Common myeloid progenitor, CD34-positive (primary cell): ENCODE measurements around the gene NUFIP1.
A peak's percentile ranks its signal among the peaks of the same experiment; 100 is the strongest.

Experiments
- CTCF ChIA-PET: fragments of 350-600 bp; sonication (Branson Sonifier 250); formaldehyde crosslinking; loops from one replicate; lab custom pipeline; 2021; ENCODE audit warnings: antibody characterized with exemption; lab: Charles Lee
- POLR2A ChIA-PET: fragments of 350-600 bp; sonication (Branson Sonifier 250); formaldehyde crosslinking; loops from one replicate; lab custom pipeline; 2021; ENCODE audit warnings: antibody characterized with exemption; lab: Charles Lee
- DNase-seq, 3 donors: peaks; one replicate each; pipeline versions ENCODE4 v3.0.0 to v3.0.0-alpha.2; 2013
- H3K27ac ChIP-seq, 2 experiments: 1 replicate in 1 of 2; 2 replicates in 1 of 2; pipeline ENCODE4 v1.7.0; 2013; ENCODE audit warnings: inconsistent platforms in 2 of 2, low read length in 2 of 2, mild to moderate bottlenecking in 2 of 2, low read depth in 1 of 2, moderate library complexity in 1 of 2; ENCODE audit not compliant: severe bottlenecking in 2 of 2, insufficient read depth in 1 of 2, poor library complexity in 1 of 2
- H3K27me3 ChIP-seq, 5 experiments: replicated peaks in 2 of 5; 1 replicate in 3 of 5; 2 replicates in 2 of 5; pipeline versions ENCODE4 v1.6.1 to v1.7.0; 2013; ENCODE audit warnings: low read length in 4 of 5, mild to moderate bottlenecking in 2 of 5, moderate library complexity in 2 of 5, inconsistent platforms in 1 of 5; ENCODE audit not compliant: insufficient read depth in 5 of 5, control insufficient read depth in 4 of 5
- H3K36me3 ChIP-seq, 4 experiments: 1 replicate in 2 of 4; 2 replicates in 2 of 4; pipeline versions ENCODE4 v1.6.1 to v1.7.0; 2013; ENCODE audit warnings: low read length in 3 of 4, control low read depth in 1 of 4, mild to moderate bottlenecking in 1 of 4; ENCODE audit not compliant: control insufficient read depth in 4 of 4, insufficient read depth in 4 of 4
- H3K4me1 ChIP-seq, 4 experiments: 1 replicate in 3 of 4; 2 replicates in 1 of 4; pipeline versions ENCODE4 v1.6.1 to v1.7.1; 2013; ENCODE audit warnings: low read length in 3 of 4, mild to moderate bottlenecking in 3 of 4, control low read depth in 1 of 4, inconsistent platforms in 1 of 4, moderate library complexity in 1 of 4; ENCODE audit not compliant: control insufficient read depth in 4 of 4, insufficient read depth in 4 of 4; ENCODE audit errors: control extremely low read depth in 1 of 4
- H3K4me3 ChIP-seq, 7 experiments: 1 replicate in 4 of 7; 2 replicates in 3 of 7; pipeline versions ENCODE4 v1.5.1 to v1.7.0; 2013; ENCODE audit warnings: mild to moderate bottlenecking in 7 of 7, low read length in 6 of 7, moderate library complexity in 6 of 7, inconsistent platforms in 2 of 7, low read depth in 2 of 7, control low read depth in 1 of 7; ENCODE audit not compliant: insufficient read depth in 4 of 7, control insufficient read depth in 1 of 7; ENCODE audit errors: extremely low read depth in 1 of 7
- H3K9me3 ChIP-seq, 5 experiments: 1 replicate in 4 of 5; 2 replicates in 1 of 5; pipeline versions ENCODE4 v1.6.1 to v1.7.1; 2013; ENCODE audit warnings: low read length in 4 of 5, mild to moderate bottlenecking in 2 of 5, inconsistent platforms in 1 of 5, low read depth in 1 of 5, moderate library complexity in 1 of 5; ENCODE audit not compliant: control insufficient read depth in 4 of 5, insufficient read depth in 2 of 5; ENCODE audit errors: control extremely low read depth in 1 of 5
- WGBS: methylation state at CpG from one replicate; pipeline ENCODE4 v1.1.5; 2013; ENCODE audit not compliant: insufficient coverage; 5-methylcytosine and 5-hydroxymethylcytosine counted together

The NUFIP1 gene

DNA sequence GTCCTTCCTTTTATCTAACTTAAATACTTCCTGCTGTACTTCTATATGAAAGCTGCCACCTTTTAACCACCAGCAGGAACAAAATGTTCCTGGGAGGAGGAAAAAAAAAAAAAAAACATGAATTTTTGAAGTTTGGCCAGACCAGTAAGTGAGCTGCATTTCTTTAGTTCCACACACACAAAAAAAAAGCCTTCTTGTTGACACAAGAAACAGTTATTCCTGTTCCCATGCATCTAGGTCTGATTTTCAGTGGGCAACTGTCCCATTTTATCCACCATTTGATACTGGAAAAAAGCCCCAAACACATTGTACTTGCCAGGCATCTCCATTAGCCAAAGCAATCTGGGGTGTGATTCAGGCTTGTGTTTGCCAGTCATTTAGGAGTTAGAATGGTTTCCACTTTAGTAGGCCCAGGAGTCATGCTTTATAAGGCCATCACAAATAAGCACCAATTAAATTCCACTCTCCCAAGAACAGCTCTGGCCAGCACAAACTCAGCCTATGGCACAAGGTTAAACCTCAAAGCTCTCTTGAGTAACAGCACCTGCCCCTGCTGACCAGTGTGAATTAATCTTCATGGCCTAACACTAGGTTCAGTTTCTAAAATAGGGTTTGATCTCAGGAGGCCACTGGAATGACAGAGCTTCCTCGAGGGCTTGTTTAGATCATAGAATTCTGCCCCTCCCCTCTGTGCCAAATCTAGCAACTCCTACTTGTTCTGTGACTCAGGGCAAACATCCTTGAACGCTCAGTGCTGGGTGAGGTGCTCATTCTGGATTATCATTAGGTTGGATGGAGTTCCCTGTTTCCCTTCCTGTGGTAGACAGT is 67.1 kb downstream of the NUFIP1 start:
- no peak for DNase-seq
- H3K27ac ChIP-seq = no peak overlapping the region
- POLR2A ChIA-PET = no interaction called here

GRCh38 chr13:44921246-44921877 is 67.9 kb downstream of the NUFIP1 start:
- H3K27ac ChIP-seq = no peak overlapping the region
- H3K4me3 ChIP-seq = no peak overlapping the region
- POLR2A ChIA-PET = no interaction called here
- WGBS = 95% methylated on average over 8 of the region's 11 CpGs
- peaks cover 0 to 3% (median 0%) of the 10 kb centered on the region in 5 experiments for H3K27me3 ChIP-seq
- CTCF ChIA-PET = interaction anchor here (0.6 kb wide), 1 partner anchor 48 kb away, joined by 4 read pairs; no protein-coding TSS in a partner anchor
- no peak for DNase-seq
- no peaks in the 10 kb centered on the region for H3K36me3 ChIP-seq
- H3K4me1 ChIP-seq = peaks cover 4 to 16% (median 12%) of the 10 kb centered on the region in 4 experiments
- H3K9me3 ChIP-seq = no peaks in the 10 kb centered on the region

More for the DNA sequence above, 67.1 kb downstream of the NUFIP1 start:
- H3K9me3 ChIP-seq = no peaks in the 10 kb centered on the region
- 100% methylated on average over 1 of the region's 2 CpGs for WGBS
- CTCF ChIA-PET = interaction anchor here (1.1 to 1.2 kb wide), 2 partner anchors 11 to 439 kb away, joined by 3 read pairs; no protein-coding TSS in a partner anchor
- peaks cover 0 to 3% (median 0%) of the 10 kb centered on the region in 5 experiments for H3K27me3 ChIP-seq
- H3K4me3 ChIP-seq = no peak overlapping the region
- no peaks in the 10 kb centered on the region for H3K36me3 ChIP-seq
- H3K4me1 ChIP-seq = peaks cover 4 to 13% (median 11%) of the 10 kb centered on the region in 4 experiments

- peaks cover 4 to 16% (median 12%) of the 10 kb centered on the region in 4 experiments for H3K4me1 ChIP-seq
- POLR2A ChIA-PET = no interaction called here
- WGBS = 95% methylated on average over 2 of the region's 3 CpGs
- H3K27ac ChIP-seq = no peak overlapping the region
- H3K36me3 ChIP-seq = no peaks in the 10 kb centered on the region
- peaks cover 0 to under 1% (median 0%) of the 10 kb centered on the region in 5 experiments for H3K27me3 ChIP-seq
- peak in 1 of 3 donors; percentile 4 for DNase-seq
- CTCF ChIA-PET = no interaction called here
- H3K9me3 ChIP-seq = no peaks in the 10 kb centered on the region
- no peak overlapping the region for H3K4me3 ChIP-seq
Observed at GRCh38 chr13:44920013-44920412, 69.3 kb downstream of the NUFIP1 start.

DNA sequence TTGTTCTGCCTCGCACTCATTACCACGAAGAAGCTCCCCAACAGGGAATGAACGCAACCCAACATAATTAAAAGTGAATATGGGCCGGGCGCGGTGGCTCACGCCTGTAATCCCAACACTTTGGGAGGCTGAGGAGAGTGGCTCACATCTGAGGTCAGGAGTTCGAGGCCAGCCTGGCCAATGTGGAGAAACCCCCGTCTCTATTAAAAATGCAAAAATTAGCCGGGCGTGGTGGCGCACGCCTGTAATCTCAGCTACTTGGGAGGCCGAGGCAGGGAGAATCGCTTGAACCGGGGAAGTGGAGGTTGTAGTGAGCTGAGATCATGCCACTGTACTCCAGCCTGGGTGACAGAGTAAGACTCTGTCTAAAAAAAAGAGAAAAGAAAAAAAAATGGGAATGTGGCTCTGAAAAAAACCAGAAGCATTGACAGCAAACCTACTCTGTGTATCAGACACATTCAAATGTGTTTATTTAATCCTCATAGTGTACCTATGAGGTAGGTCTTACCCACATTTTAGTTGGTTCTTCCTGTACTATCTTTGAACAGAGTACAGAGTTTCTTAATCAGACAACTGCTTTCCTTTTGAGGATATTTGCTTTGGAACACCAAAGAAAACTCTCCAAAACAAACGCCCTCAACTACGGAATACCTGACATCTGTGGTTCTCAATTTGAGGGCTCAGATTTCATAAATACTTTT is 70.0 kb downstream of the NUFIP1 start:
- H3K4me3 ChIP-seq = peak overlapping the region; percentile 17 to 87 (median 80)
- no peaks in the 10 kb centered on the region for H3K9me3 ChIP-seq
- POLR2A ChIA-PET = interaction anchor here (0.6 kb wide), 1 partner anchor 151 kb away, joined by 3 read pairs; no protein-coding TSS in a partner anchor

GRCh38 chr13:44918326-44919103 is 70.8 kb downstream of the NUFIP1 start:
- POLR2A ChIA-PET = no interaction called here

More for the DNA sequence above, 70.0 kb downstream of the NUFIP1 start:
- CTCF ChIA-PET = interaction anchor here (0.6 to 2.1 kb wide), 6 partner anchors 9 to 141 kb away, joined by 3 to 8 read pairs (median 3); no protein-coding TSS in a partner anchor
- peaks cover 4 to 16% (median 12%) of the 10 kb centered on the region in 4 experiments for H3K4me1 ChIP-seq
- WGBS = 97% methylated on average over 18 of the region's 18 CpGs
- peak overlapping the region; percentile 69 to 88 for H3K27ac ChIP-seq
- no peaks in the 10 kb centered on the region for H3K36me3 ChIP-seq
- no peak for DNase-seq
- H3K27me3 ChIP-seq = no peaks in the 10 kb centered on the region

More at GRCh38 chr13:44918326-44919103, 70.8 kb downstream of the NUFIP1 start:
- peak; percentile 91 to 96 (median 95) for DNase-seq
- H3K4me3 ChIP-seq = peak overlapping the region; percentile 28 to 87 (median 80)
- H3K4me1 ChIP-seq = peaks cover 4 to 16% (median 12%) of the 10 kb centered on the region in 4 experiments
- H3K9me3 ChIP-seq = no peaks in the 10 kb centered on the region
- CTCF ChIA-PET = interaction anchor here (0.6 to 2.1 kb wide), 6 partner anchors 10 to 142 kb away, joined by 3 to 8 read pairs (median 3); no protein-coding TSS in a partner anchor
- 6% methylated on average over 22 of the region's 26 CpGs for WGBS
- peak overlapping the region; percentile 69 to 88 for H3K27ac ChIP-seq
- no peaks in the 10 kb centered on the region for H3K27me3 ChIP-seq
- no peaks in the 10 kb centered on the region for H3K36me3 ChIP-seq
